Measurements from ENCODE around the gene DAGLB.
A peak's percentile ranks its signal among the peaks of the same experiment; 100 is the strongest.
"Not testable (repeated sequence)": the region's sequence is repeated elsewhere in the genome, so short reads cannot be mapped to it uniquely, and the experiment has no call there.

The DAGLB gene, protein sequence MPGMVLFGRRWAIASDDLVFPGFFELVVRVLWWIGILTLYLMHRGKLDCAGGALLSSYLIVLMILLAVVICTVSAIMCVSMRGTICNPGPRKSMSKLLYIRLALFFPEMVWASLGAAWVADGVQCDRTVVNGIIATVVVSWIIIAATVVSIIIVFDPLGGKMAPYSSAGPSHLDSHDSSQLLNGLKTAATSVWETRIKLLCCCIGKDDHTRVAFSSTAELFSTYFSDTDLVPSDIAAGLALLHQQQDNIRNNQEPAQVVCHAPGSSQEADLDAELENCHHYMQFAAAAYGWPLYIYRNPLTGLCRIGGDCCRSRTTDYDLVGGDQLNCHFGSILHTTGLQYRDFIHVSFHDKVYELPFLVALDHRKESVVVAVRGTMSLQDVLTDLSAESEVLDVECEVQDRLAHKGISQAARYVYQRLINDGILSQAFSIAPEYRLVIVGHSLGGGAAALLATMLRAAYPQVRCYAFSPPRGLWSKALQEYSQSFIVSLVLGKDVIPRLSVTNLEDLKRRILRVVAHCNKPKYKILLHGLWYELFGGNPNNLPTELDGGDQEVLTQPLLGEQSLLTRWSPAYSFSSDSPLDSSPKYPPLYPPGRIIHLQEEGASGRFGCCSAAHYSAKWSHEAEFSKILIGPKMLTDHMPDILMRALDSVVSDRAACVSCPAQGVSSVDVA

DNA sequence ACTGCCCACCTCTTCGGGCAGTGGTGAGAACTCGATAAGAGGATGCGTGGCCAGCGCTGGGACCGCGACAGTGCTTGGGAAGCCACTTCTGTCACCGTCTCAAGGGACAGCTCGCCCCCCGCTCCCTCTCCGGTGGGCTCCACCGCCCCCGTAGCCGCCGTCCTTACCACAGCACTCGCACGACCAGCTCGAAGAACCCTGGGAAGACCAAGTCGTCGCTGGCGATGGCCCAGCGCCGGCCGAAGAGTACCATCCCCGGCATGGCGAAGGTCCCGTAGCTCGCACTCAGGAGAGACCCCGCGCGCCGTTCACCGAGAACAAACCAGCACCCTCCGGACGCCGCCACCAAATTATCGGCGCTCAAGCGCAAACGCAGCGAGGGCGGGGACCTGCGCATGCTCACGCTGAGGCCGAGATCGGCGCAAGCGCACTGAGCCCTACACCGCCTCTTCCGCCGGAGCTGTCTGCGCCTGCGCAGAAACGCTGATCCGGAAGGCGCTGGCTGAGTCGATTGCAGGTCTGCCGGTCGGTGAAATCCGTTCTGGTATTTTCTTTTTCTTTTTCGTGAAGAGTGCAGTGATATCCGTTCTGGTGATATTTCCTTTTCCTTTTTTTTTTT lies at the start of gene DAGLB:
Gene DAGLB (minus strand): TSS at position 374 of the 619 bp plus-strand sequence. CDS start 112 bp downstream, at position 262.
- peak; percentile 74 for DNase-seq

GRCh38 chr7:6497637-6497905 lies 49.8 kb upstream of the DAGLB start:
- no peak for DNase-seq

DNA sequence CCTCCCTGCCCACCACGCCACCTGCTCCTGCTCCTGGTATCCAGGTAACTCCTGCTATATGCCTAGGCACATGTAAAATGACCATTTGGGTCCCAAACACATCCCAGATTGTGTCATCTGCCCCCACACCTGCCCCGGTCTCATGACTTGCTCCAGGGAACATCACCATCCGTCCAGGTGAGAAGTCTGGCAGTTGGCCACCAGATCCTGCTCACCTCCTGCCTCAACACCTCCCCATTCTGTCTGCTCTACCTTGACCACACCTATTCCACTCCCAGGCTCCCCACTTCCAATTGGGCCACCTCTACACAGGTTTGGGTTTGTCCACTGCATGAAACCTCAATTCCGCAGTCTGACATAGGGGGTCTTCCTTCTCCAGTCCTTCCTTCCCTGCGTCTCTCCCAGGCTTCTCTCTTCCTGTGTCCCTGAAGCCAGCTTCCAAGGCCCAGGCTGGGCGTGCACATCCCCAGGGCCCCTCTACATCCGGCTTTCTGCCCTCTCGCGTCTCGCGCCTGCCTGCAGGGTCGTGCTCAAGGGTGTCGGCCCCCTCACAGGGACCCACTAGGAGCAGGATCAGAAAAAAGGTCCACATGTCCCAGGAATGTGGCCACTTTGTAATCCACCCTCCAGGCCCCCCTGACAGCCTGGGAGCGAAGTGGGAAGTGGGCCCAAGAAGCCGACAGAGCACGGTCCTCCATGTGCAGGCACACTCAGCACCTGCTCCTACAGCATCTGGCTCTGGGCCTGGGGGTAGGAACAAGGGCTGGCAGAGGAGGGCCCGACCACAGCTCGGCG lies 49.3 kb upstream of the DAGLB start:
- DNase-seq: no peak

DNA sequence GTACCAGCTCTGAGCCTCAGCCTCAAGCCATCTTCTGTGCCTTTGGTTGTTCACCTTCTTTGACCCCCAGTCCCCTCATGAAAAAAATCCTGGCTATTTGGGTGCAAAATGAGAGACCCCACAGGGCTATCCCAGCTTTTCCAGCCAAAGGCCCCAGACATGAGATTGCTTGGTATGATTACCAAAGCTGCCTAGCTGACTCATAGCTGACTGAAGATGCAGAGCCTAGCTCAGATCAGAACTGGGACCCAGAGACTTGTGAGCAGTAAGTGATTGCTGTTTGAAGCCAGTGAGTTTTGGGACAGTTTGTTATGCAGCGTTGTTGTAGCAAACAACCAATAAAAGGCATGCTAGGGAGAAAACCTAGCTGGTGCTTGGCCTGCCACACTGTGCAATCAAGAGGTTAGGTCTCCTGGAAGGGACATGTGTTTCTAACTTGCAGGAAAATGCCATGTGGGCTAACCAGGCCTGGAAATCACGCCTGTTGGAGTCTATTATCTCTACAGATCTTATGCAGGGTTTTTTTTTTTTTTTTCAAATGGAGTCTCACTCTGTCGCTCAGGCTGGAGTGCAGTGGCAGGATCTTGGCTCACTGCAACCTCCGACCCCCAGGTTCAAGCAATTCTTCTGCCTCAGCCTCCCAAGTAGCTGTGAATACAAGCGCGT lies 48.0 kb upstream of the DAGLB start:
- DNase-seq: no peak

DNA sequence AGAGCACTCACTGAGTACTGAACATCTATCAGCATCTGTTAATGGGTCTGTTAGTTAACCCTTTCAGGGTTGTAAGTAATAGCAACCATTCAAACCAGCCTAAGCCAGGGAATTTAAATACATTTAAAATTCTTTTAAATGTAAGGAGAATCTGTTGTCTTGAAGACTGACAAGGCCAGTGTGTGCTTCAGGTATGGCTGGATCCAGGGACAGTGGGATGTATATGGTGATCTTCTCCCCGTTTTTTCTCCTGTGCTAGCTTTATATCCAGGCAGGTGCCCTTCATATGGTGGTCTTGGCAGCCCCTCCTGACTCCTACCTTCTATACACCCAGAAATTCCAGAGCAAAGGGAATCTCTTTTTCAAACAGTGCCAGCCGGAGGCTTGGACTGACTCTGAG lies 46.6 kb upstream of the DAGLB start:
- DNase-seq: no peak

GRCh38 chr7:6491194-6491593 lies 43.4 kb upstream of the DAGLB start:
- no peak for DNase-seq

- no peak for DNase-seq
These were observed 41.9 kb upstream of the DAGLB start for GRCh38 chr7:6489612-6490011.

DNA sequence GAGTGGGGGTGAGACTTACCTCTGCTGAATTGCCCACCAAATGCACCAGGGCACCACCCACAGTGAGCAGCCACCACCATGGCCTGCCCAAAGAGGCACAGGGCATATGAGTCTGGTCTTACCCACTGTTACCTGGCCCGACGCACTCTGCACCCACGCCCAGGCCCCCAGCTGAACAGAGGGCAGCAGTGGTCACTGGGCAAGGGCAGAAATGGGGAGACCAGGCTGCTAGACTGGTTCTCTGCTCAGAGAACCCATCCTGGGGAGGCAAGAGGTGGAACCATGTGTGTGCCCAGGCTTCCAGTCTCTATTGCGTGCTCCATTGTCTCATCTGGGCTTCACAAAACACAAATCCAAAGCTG lies 39.4 kb upstream of the DAGLB start:
- DNase-seq: no peak

- no peak for DNase-seq
These were observed 38.9 kb upstream of the DAGLB start for GRCh38 chr7:6486438-6487183.

GRCh38 chr7:6482743-6483119 lies 35.0 kb upstream of the DAGLB start:
- no peak for DNase-seq

DNA sequence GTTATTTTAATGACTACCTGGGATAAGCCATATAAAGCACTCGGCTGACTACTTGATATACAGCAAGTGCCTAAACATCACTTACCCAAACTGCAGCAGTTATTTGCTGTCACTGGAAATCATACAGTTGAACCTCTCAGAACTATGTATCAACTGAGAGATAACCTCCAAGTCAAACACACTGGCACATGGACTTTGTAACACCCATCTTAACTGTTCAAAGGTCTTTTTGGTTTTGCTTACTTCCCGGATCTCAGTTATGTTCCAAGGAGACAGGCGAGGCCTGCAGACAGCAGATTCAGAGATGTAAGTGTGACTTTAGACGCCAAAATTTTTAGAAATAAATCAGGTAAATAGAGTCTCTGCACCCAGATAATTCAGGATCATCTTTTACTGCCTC lies 34.6 kb upstream of the DAGLB start:
- no peak for DNase-seq

DNA sequence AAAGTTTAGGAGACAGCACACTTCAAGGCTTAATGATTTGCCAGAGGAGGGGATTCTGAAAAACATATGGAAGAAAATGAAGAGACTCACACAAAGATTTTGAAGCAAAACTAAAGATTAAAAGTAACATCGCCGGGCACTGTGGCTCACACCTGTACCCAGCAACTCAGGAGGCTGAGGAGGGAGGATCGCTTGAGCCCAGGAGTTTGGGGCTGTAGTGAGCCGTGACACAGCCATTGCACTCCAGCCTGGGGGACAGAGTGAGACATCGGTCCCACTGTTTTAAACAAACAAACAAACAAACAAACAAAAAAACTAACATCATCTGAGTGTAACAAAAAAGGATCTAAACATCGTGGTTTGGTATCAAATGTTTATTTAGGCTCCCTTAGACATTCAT lies 33.7 kb upstream of the DAGLB start:
- DNase-seq: no peak

GRCh38 chr7:6480323-6480660 lies 32.5 kb upstream of the DAGLB start:
- no peak for DNase-seq

DNA sequence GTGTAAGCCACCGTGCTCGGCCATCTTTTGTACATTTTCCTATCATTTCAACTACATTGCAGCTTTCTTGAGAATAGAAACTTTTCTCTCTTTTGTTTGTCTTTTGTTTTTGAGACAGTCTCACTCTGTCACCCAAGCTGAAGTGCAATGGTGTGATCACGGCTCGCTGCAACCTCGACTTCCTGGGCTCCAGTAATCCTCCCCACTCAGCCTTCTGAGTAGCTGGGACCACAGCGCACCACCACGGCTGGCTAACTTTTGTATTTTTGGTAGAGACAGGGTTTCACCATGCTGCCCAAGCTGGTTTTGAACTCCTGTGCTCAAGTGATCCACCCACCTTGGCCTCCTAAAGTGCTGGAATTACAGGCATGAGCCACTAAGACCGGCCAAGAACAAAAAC lies 31.3 kb upstream of the DAGLB start:
- DNase-seq: no peak

- DNase-seq: no peak
These were observed 30.4 kb upstream of the DAGLB start for GRCh38 chr7:6478186-6478585.

DNA sequence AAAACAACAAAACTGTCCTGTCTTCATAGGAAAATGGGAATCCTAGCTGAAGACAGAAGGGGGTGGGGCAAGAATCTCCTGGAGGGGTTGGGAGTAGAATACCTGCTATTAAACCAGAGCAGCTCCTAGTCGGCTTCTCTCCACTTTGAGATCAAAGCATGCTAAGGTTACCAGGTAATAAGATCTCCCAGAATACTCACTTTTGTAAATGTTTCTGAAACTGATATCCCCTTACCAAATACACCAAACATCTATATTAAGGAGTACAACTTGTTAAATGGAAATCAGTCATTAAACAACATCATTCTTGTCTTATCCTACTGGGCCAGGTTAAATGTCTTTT lies 29.5 kb upstream of the DAGLB start:
- no peak for DNase-seq

DNA sequence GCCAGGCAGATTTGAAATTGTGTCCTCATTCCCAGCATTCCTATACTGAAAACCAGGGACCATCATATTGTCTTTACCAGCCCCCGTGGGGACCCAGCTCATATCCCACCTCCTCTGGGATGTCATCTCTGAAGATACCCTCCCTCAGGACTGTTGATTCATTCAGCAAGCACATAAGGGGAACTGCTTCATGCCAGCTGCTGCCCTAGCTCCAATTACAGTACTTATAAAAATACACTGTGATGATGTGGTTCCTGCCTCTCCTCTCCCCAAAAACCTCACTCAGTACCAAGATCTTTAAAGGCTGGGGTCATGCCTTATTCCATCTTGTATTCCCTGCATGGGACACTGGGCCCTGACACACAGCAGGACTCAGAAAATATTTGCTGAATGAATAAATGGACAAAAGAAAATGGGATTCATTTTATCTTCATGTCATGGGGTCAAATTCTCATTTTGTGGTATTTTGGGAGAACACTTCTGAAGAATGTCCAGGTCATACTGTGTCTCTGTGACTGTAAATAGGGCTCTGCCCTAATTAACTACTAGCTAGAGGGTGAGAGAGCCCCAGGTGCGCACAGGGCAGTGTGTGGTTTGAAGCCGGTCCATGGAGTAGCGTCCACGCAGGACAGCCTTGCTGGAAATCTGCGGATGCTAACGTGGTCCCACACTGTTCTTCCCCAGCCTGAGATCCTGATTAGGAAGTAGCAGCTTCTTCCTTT lies 29.0 kb upstream of the DAGLB start:
- DNase-seq: no peak

- no peak for DNase-seq
These were observed 27.9 kb upstream of the DAGLB start for GRCh38 chr7:6475433-6476186.

GRCh38 chr7:6465862-6466261 lies 18.1 kb upstream of the DAGLB start:
- DNase-seq: no peak

DNA sequence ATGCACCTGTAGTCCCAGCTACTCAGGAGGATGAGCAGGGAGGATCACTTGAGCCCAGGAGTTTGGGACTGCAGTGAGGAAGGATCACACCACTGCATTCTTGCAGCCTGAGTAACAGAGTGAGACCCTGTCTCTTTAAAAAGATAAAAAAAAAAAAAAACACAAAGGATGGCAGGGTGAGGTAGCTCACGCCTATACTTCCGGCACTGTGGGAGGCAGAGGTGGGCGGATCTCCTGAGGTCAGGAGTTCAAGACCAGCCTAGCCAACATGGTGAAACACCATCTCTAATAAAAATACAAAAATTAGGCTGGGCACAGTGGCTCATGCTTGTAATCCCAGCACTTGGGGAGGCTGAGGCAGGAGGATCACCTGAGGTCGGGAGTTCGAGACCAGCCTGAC lies 15.9 kb upstream of the DAGLB start:
- DNase-seq: not testable (repeated sequence)

GRCh38 chr7:6461946-6462550 lies 14.3 kb upstream of the DAGLB start:
- DNase-seq: no peak

Measured in 8988T (cell line).